ENCODE results near the gene CD79B.
"Not testable (repeated sequence)": the region's sequence is repeated elsewhere in the genome, so short reads cannot be mapped to it uniquely, and the experiment has no call there.

DNA sequence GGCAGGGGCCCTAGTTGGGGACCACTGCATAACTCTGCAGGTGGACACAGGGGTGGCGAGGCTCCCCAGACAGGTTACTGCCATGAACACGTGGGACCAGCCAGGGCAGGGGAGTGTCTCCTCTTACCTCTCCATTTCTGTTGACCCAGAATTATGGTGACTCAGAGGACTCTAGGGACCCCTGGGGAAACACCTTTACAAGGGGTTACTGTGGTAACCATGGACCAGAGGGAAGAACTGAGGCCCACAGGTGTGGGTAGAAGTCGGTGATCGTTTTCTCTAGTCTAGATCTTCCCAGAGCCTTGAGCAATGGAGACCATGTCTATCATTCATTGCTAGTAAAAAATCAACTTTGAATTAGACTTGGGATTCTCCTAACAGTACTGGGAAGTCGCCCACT lies 11.4 kb downstream of the CD79B start:
- TF ChIP-seq ZNF565 (CRISPR knock-in tag; conservative IDR thresholded peaks at IDR 0.05; ENCODE audit: low read depth); CREB5 (CRISPR knock-in tag; IDR thresholded peaks at IDR 0.05; ENCODE audit: low read depth); PATZ1 (CRISPR knock-in tag; IDR thresholded peaks at IDR 0.05; ENCODE audit: borderline replicate concordance); OSR1 (CRISPR knock-in tag; IDR thresholded peaks at IDR 0.05); BACH2 (CRISPR knock-in tag; IDR thresholded peaks at IDR 0.05; ENCODE audit: borderline replicate concordance); ZNF8 (CRISPR knock-in tag; IDR thresholded peaks at IDR 0.05); CSRNP3 (CRISPR knock-in tag; IDR thresholded peaks at IDR 0.05); ISL1 (CRISPR knock-in tag; IDR thresholded peaks at IDR 0.05): not testable (repeated sequence)
- TF ChIP-seq, protein P1, sequence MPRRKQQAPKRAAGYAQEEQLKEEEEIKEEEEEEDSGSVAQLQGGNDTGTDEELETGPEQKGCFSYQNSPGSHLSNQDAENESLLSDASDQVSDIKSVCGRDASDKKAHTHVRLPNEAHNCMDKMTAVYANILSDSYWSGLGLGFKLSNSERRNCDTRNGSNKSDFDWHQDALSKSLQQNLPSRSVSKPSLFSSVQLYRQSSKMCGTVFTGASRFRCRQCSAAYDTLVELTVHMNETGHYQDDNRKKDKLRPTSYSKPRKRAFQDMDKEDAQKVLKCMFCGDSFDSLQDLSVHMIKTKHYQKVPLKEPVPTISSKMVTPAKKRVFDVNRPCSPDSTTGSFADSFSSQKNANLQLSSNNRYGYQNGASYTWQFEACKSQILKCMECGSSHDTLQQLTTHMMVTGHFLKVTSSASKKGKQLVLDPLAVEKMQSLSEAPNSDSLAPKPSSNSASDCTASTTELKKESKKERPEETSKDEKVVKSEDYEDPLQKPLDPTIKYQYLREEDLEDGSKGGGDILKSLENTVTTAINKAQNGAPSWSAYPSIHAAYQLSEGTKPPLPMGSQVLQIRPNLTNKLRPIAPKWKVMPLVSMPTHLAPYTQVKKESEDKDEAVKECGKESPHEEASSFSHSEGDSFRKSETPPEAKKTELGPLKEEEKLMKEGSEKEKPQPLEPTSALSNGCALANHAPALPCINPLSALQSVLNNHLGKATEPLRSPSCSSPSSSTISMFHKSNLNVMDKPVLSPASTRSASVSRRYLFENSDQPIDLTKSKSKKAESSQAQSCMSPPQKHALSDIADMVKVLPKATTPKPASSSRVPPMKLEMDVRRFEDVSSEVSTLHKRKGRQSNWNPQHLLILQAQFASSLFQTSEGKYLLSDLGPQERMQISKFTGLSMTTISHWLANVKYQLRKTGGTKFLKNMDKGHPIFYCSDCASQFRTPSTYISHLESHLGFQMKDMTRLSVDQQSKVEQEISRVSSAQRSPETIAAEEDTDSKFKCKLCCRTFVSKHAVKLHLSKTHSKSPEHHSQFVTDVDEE (CRISPR knock-in tag; IDR thresholded peaks at IDR 0.05), result not testable (repeated sequence)
